ENCODE measurements around the gene RS1.

The RS1 gene

DNA sequence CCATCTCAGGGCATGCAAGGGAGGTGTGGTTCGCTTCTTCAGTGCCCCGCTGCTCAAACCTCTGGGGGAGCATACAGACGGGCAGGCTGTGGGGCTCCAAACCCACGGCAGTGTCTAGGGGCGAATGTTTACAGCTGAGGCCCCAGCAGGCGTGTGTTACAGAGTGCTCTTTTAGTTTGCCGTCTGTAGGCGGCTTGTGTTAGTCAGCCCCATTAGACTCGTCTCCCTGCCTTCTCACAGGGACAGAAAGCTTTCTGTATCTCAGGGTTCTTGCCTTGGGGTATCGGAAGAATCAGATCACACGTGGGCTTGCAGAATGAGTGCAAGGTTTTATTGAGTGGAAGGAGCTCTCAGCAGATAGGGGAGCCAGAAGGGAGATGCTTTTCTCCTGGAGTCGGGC is 10.6 kb downstream of the RS1 start:
- H3K4me1 ChIP-seq (ENCODE audit: control insufficient read depth, insufficient read depth, low read length), result no peaks in the 10 kb centered on the region
- H3K36me3 ChIP-seq (ENCODE audit: insufficient read depth, low read length), result no peaks in the 10 kb centered on the region
- H3K9me3 ChIP-seq (replicated peaks; ENCODE audit: low read length), result no peaks in the 10 kb centered on the region
- H3K4me3 ChIP-seq (ENCODE audit: low read length), result no peak overlapping the region
- no peak overlapping the region for H3K4me2 ChIP-seq (ENCODE audit: low read length)
- H3K27me3 ChIP-seq (ENCODE audit: control insufficient read depth, insufficient read depth, low read length), result no peaks in the 10 kb centered on the region
- no peak overlapping the region for H3K9ac ChIP-seq (ENCODE audit: low read depth, low read length)

DNA sequence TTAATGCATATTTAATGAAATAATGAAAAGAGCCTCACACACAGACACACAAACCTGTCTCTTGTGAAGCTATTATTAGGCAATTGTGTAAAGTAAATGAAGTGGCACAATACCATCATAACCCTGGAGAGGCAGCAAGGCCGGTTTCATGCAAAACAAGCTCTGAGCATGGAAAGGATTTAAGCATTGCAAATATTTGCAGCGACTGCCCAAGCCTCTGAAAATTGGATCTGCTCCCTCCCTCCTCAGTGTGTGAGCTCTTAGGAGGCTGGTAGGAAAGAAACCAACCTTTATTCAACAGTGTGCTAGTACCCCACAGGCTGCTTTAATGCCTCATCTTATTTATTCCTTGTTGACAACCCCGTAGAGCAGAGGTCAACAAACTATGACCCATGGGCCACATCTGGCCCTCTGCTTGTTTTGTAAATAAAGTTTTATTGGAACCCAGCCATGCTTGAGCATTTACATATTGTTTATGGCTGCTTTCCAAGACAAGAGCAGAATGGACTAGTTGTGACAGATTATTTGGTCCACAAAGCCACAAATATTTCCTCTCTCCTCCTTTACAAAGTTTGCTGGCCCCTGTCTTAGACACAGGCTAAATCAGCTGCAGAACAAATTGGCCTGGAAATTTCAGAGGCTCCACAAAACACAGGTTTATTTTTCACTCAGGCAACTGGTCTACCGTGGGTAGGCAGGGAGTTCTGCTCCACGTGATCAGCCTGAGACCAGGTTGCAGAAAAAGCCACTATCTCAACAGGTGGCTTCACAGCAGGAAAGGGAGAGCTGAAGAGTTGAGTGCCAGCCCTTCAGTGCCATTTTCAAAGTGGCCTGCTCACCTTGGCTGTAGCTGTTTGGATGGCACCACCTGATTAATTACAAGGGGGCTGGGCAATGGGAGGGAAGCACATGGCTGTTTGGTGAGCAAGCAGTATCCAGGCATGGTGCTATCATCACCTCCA is 16.8 kb downstream of the RS1 start:
- Histone ChIP-seq H3K4me2 (ENCODE audit: low read length) (no peak overlapping the region), H3K27me3 (ENCODE audit: control insufficient read depth, insufficient read depth, low read length) (no peaks in the 10 kb centered on the region), H3K36me3 (ENCODE audit: insufficient read depth, low read length) (no peaks in the 10 kb centered on the region), H3K9me3 (replicated peaks; ENCODE audit: low read length) (no peaks in the 10 kb centered on the region), H3K4me3 (ENCODE audit: low read length) (no peak overlapping the region), H3K4me1 (ENCODE audit: control insufficient read depth, insufficient read depth, low read length) (no peaks in the 10 kb centered on the region), H3K9ac (ENCODE audit: low read depth, low read length) (no peak overlapping the region)

DNA sequence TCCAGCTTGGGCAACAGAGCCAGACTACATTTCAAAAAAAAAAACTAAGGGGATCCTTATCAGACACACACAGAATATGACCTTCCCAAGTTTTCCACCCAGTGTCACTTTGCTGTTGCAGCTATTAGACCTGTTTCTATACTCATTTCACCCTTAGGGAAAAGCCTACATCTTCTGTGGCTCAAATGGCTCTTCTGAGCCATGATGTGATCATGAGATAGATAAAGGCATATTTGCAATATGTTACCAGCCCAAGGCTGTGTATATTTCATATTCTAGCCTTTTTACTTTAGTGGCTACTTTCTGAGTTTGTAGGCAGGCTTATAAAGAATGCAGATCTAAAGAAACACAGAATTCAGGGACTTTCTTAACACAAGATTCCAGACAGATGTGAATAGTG is 19.3 kb downstream of the RS1 start:
- H3K9me3 ChIP-seq (replicated peaks; ENCODE audit: low read length), result no peaks in the 10 kb centered on the region
- no peak overlapping the region for H3K4me3 ChIP-seq (ENCODE audit: low read length)
- no peaks in the 10 kb centered on the region for H3K36me3 ChIP-seq (ENCODE audit: insufficient read depth, low read length)
- H3K4me2 ChIP-seq (ENCODE audit: low read length), result no peak overlapping the region
- no peaks in the 10 kb centered on the region for H3K27me3 ChIP-seq (ENCODE audit: control insufficient read depth, insufficient read depth, low read length)
- no peaks in the 10 kb centered on the region for H3K4me1 ChIP-seq (ENCODE audit: control insufficient read depth, insufficient read depth, low read length)
- no peak overlapping the region for H3K9ac ChIP-seq (ENCODE audit: low read depth, low read length)

DNA sequence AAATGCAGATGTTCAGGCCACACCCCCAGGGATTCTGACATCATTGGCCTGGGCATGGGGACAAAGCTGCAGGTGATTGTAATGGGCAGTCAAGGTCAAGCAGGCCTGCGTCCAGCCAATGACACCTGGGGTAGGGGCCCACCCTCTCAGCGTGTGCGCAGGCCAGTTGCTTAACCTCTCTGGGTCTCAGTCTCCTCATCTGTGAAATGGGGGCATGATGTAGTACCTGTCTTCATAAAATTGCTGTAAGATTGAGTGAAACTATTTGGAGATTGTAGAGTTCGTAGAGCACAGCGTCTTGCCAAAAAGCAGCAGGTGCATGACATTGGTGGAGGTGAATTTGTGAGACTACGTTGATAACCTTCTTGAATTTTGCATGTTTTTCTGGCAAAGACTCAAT is 21.2 kb downstream of the RS1 start:
- no peaks in the 10 kb centered on the region for H3K36me3 ChIP-seq (ENCODE audit: insufficient read depth, low read length)
- no peaks in the 10 kb centered on the region for H3K9me3 ChIP-seq (replicated peaks; ENCODE audit: low read length)
- H3K27me3 ChIP-seq (ENCODE audit: control insufficient read depth, insufficient read depth, low read length), result no peaks in the 10 kb centered on the region
- no peak overlapping the region for H3K9ac ChIP-seq (ENCODE audit: low read depth, low read length)
- H3K4me2 ChIP-seq (ENCODE audit: low read length), result no peak overlapping the region
- H3K4me3 ChIP-seq (ENCODE audit: low read length), result no peak overlapping the region
- H3K4me1 ChIP-seq (ENCODE audit: control insufficient read depth, insufficient read depth, low read length), result no peaks in the 10 kb centered on the region

DNA sequence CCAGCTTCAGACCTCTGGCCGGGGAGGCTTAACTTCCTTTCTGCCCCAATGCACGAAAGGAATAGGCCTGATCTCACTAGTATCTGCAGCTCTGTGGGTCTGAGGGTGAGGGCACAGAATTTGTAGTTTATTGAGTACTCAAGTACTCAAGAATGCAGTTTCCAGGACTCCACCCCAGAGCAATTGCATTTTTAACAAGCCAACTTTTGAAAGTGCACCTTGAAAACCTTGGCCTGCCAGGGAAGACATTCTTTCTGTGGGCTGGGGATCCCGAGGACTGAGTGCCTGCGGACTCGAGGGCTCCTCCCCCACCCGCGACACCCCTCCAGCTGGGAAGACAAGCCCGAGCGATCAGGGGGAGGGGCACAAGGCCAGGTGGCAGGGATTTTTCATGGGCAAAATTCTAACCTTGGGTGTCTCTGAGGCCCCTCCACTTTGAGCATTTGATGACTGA is 22.4 kb downstream of the RS1 start:
- H3K27me3 ChIP-seq (ENCODE audit: control insufficient read depth, insufficient read depth, low read length), result no peaks in the 10 kb centered on the region
- H3K9me3 ChIP-seq (replicated peaks; ENCODE audit: low read length), result no peaks in the 10 kb centered on the region
- no peak overlapping the region for H3K4me2 ChIP-seq (ENCODE audit: low read length)
- H3K9ac ChIP-seq (ENCODE audit: low read depth, low read length), result no peak overlapping the region
- H3K36me3 ChIP-seq (ENCODE audit: insufficient read depth, low read length), result no peaks in the 10 kb centered on the region
- no peaks in the 10 kb centered on the region for H3K4me1 ChIP-seq (ENCODE audit: control insufficient read depth, insufficient read depth, low read length)
- no peak overlapping the region for H3K4me3 ChIP-seq (ENCODE audit: low read length)

DNA sequence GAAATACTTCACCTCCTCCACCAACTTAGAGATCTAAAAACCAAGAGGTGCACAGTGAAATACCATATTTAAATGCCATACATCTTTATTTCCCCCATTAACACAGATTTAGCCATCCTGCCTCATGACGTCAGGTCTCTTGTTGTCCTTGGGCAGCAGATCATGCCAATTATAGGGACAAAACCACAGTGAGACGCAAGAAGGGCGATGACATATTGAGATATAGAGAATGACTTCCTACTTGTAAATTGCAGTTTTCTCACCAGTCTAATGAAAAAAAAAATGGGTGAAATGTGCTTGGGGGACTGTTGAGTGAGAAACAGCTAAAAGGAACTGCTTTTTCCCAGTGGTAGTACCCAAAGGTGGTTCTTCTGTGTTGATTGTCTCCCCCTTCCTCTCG is 24.3 kb downstream of the RS1 start:
- Histone ChIP-seq H3K9ac (ENCODE audit: low read depth, low read length) (no peak overlapping the region), H3K27me3 (ENCODE audit: control insufficient read depth, insufficient read depth, low read length) (no peaks in the 10 kb centered on the region), H3K4me3 (ENCODE audit: low read length) (no peak overlapping the region), H3K36me3 (ENCODE audit: insufficient read depth, low read length) (no peaks in the 10 kb centered on the region), H3K9me3 (replicated peaks; ENCODE audit: low read length) (no peaks in the 10 kb centered on the region), H3K4me1 (ENCODE audit: control insufficient read depth, insufficient read depth, low read length) (no peaks in the 10 kb centered on the region), H3K4me2 (ENCODE audit: low read length) (no peak overlapping the region)

DNA sequence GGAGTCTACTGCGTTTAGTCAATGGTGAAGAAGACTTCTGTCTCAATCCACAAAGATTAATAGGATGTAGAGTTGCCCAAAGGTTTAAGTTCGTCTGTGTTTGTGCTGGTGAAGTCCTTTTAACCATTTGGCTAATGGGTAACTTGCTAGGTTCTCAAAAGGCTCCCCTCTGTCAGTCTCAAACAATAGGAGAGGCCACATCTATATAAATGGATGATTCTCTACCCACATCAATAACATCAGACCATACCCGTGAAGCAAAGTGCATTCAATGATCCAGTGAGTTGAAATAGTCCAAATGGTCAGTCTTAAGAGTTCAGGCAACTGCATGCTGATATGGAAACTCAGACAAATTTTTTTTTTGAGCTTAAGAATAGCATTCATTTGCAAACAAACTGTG is 28.1 kb downstream of the RS1 start:
- no peaks in the 10 kb centered on the region for H3K27me3 ChIP-seq (ENCODE audit: control insufficient read depth, insufficient read depth, low read length)
- H3K4me2 ChIP-seq (ENCODE audit: low read length), result no peak overlapping the region
- H3K36me3 ChIP-seq (ENCODE audit: insufficient read depth, low read length), result no peaks in the 10 kb centered on the region
- H3K9me3 ChIP-seq (replicated peaks; ENCODE audit: low read length), result no peaks in the 10 kb centered on the region
- no peaks in the 10 kb centered on the region for H3K4me1 ChIP-seq (ENCODE audit: control insufficient read depth, insufficient read depth, low read length)
- H3K9ac ChIP-seq (ENCODE audit: low read depth, low read length), result no peak overlapping the region
- H3K4me3 ChIP-seq (ENCODE audit: low read length), result no peak overlapping the region

DNA sequence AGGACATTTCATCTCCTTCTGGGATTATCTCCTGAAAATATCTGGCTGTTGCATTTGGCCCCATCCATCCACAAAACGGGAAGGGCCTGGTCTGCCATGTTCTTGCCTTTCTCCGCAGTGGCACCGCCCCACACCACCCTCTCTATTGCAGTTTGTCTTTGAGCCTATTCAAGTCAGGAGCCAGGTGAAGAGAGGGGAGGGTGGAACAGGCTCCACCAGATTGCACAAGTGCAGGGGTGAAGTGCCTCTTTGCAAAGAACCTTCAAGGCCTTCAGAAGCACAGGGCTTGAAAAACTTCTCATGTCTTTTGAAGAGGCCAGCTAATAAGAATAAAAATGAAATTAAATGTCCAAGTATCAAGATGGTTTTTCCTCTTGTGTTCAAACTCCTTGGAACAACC is 28.7 kb downstream of the RS1 start:
- Histone ChIP-seq H3K9ac (ENCODE audit: low read depth, low read length) (no peak overlapping the region), H3K27me3 (ENCODE audit: control insufficient read depth, insufficient read depth, low read length) (no peaks in the 10 kb centered on the region), H3K36me3 (ENCODE audit: insufficient read depth, low read length) (no peaks in the 10 kb centered on the region), H3K4me2 (ENCODE audit: low read length) (no peak overlapping the region), H3K4me1 (ENCODE audit: control insufficient read depth, insufficient read depth, low read length) (no peaks in the 10 kb centered on the region), H3K9me3 (replicated peaks; ENCODE audit: low read length) (no peaks in the 10 kb centered on the region), H3K4me3 (ENCODE audit: low read length) (no peak overlapping the region)

DNA sequence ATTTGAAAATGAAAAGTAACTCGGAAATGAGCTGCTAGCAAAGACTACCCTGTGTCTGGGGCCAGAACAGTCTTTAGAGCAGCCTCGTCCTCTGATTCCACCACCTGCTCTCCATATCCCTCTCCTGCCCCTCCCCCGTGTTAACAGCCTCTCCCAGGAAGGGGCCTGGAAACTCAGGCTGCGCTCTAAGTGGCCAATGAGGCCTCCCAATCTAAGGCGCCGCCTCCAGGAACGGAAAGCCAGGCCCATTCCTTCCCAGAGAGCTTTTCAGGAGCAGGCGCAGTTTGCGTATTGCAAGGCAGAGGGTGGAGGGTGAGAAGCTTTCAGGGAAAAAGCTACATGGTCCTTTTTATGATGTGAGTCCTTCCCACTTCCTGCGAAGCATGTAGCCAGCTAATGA is 31.2 kb downstream of the RS1 start:
- Histone ChIP-seq H3K4me3 (ENCODE audit: low read length) (no peak overlapping the region), H3K4me2 (ENCODE audit: low read length) (no peak overlapping the region), H3K4me1 (ENCODE audit: control insufficient read depth, insufficient read depth, low read length) (no peaks in the 10 kb centered on the region), H3K9ac (ENCODE audit: low read depth, low read length) (no peak overlapping the region), H3K36me3 (ENCODE audit: insufficient read depth, low read length) (no peaks in the 10 kb centered on the region), H3K9me3 (replicated peaks; ENCODE audit: low read length) (no peaks in the 10 kb centered on the region), H3K27me3 (ENCODE audit: control insufficient read depth, insufficient read depth, low read length) (no peaks in the 10 kb centered on the region)

DNA sequence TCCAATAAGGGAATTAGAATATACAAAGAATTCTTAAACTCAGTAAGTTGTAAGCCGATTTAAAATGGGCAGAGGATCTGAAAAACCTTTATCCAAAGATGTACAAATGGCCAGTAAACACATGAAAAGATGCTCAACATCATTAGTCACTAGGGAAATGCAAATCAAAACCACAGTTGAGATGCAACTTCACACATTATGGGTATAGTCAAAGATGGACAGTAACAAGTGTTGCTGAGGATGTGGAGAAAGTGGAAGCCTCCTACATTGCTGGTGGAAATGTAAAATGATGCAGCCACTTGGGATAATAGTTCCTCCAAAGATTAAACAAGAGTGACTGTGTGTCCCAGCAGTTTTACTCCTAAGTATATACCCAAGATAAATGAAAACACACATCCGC is 32.6 kb downstream of the RS1 start:
- Histone ChIP-seq H3K9me3 (replicated peaks; ENCODE audit: low read length) (no peaks in the 10 kb centered on the region), H3K36me3 (ENCODE audit: insufficient read depth, low read length) (no peaks in the 10 kb centered on the region), H3K4me3 (ENCODE audit: low read length) (no peak overlapping the region), H3K9ac (ENCODE audit: low read depth, low read length) (no peak overlapping the region), H3K27me3 (ENCODE audit: control insufficient read depth, insufficient read depth, low read length) (no peaks in the 10 kb centered on the region), H3K4me2 (ENCODE audit: low read length) (no peak overlapping the region), H3K4me1 (ENCODE audit: control insufficient read depth, insufficient read depth, low read length) (no peaks in the 10 kb centered on the region)

DNA sequence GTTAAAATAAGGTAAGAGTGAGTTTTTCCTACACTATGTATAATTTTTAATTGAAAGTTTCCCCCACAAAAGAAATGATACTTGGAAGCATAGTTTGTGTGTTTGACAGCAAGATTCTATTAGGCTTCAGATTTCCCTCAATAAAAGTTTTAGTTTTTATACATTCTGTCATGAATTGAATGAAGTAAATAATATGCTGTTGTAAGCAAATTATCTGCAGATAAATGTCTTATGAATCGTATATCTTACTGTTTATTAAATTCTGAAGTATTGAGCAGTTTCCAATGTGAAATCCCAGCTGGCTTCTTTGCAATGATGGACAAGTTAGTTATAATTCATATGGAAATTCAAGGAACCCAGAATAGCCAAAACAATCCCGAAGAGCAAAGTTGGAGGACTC is 33.5 kb downstream of the RS1 start:
- Histone ChIP-seq H3K9ac (ENCODE audit: low read depth, low read length) (no peak overlapping the region), H3K4me2 (ENCODE audit: low read length) (no peak overlapping the region), H3K9me3 (replicated peaks; ENCODE audit: low read length) (no peaks in the 10 kb centered on the region), H3K4me1 (ENCODE audit: control insufficient read depth, insufficient read depth, low read length) (no peaks in the 10 kb centered on the region), H3K27me3 (ENCODE audit: control insufficient read depth, insufficient read depth, low read length) (no peaks in the 10 kb centered on the region), H3K36me3 (ENCODE audit: insufficient read depth, low read length) (no peaks in the 10 kb centered on the region), H3K4me3 (ENCODE audit: low read length) (no peak overlapping the region)

DNA sequence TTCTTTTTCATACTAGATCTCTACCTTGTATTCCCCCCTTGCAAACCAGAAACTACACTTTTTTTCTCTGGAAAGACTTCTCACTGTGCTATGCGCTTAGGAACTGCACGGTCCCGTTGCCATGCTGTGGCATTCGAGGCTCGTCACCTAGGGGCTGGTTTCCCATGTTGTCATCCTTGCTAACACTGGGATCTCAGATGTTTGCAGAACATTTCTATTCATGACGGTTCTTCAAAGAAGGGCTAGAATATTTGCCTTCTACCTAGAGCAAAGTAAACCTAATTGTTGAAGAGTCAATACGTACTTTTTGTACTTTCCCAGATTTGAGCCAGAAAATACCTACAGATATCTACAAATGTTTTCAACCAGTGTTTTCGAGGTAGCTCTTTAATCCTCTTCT is 41.0 kb downstream of the RS1 start:
- Histone ChIP-seq H3K4me2 (ENCODE audit: low read length) (no peak overlapping the region), H3K27me3 (ENCODE audit: control insufficient read depth, insufficient read depth, low read length) (no peaks in the 10 kb centered on the region), H3K4me1 (ENCODE audit: control insufficient read depth, insufficient read depth, low read length) (no peaks in the 10 kb centered on the region), H3K9ac (ENCODE audit: low read depth, low read length) (no peak overlapping the region), H3K4me3 (ENCODE audit: low read length) (no peak overlapping the region), H3K9me3 (replicated peaks; ENCODE audit: low read length) (no peaks in the 10 kb centered on the region), H3K36me3 (ENCODE audit: insufficient read depth, low read length) (peaks cover 5% of the 10 kb centered on the region)
